Medulla oblongata (tissue), 1 donor: ENCODE results near the gene DAP3.
A peak's percentile ranks its signal among the peaks of the same experiment; 100 is the strongest.
"Not testable (repeated sequence)": the region's sequence is repeated elsewhere in the genome, so short reads cannot be mapped to it uniquely, and the experiment has no call there.

Experiments
- DNase-seq: peaks from one replicate; pipeline ENCODE4 v3.0.0-alpha.2; 2015; ENCODE audit errors: extremely low spot score

DAP3 gene

GRCh38 chr1:155681776-155682175, 7.1 kb upstream of the DAP3 start:
- DNase-seq = no peak

GRCh38 chr1:155687705-155688323, 1.1 kb upstream of the DAP3 start:
- peak; percentile 12 for DNase-seq

GRCh38 chr1:155688324-155689080, 389 bp upstream of the DAP3 start, which contains the start of gene YY1AP1:
YY1AP1 (minus strand) TSS chr1:155688774; CDS start chr1:155680436, 8,338 bp downstream.
- peak; percentile 96 for DNase-seq

GRCh38 chr1:155691992-155692528, 3.2 kb downstream of the DAP3 start:
- DNase-seq = no peak

- no peak for DNase-seq
Measured at GRCh38 chr1:155694167-155694566, 5.3 kb downstream of the DAP3 start.

GRCh38 chr1:155695072-155695471, 6.2 kb downstream of the DAP3 start:
- DNase-seq = no peak

GRCh38 chr1:155695608-155696007, 6.7 kb downstream of the DAP3 start:
- no peak for DNase-seq

- DNase-seq = no peak
Measured at GRCh38 chr1:155696524-155696923, 7.6 kb downstream of the DAP3 start.

- DNase-seq = no peak
Measured at GRCh38 chr1:155697046-155697445, 8.2 kb downstream of the DAP3 start.

- not testable (repeated sequence) for DNase-seq
Measured at GRCh38 chr1:155697616-155698015, 8.7 kb downstream of the DAP3 start.

- DNase-seq = no peak
Measured at GRCh38 chr1:155698382-155699038, 9.6 kb downstream of the DAP3 start.

GRCh38 chr1:155699062-155699461, 10.2 kb downstream of the DAP3 start:
- DNase-seq = not testable (repeated sequence)

GRCh38 chr1:155701675-155702074, 12.8 kb downstream of the DAP3 start:
- DNase-seq = not testable (repeated sequence)

GRCh38 chr1:155703216-155703615, 14.3 kb downstream of the DAP3 start:
- DNase-seq = no peak

- not testable (repeated sequence) for DNase-seq
Measured at GRCh38 chr1:155704414-155704813, 15.5 kb downstream of the DAP3 start.

GRCh38 chr1:155706139-155706538, 17.2 kb downstream of the DAP3 start:
- no peak for DNase-seq

- no peak for DNase-seq
Measured at GRCh38 chr1:155709391-155709790, 20.5 kb downstream of the DAP3 start.

- DNase-seq = not testable (repeated sequence)
Measured at GRCh38 chr1:155711457-155711856, 22.6 kb downstream of the DAP3 start.

GRCh38 chr1:155712636-155713035, 23.7 kb downstream of the DAP3 start:
- DNase-seq = peak; percentile 19

- DNase-seq = no peak
Measured at GRCh38 chr1:155713075-155713474, 24.2 kb downstream of the DAP3 start.

GRCh38 chr1:155715056-155715455, 26.2 kb downstream of the DAP3 start:
- not testable (repeated sequence) for DNase-seq

- DNase-seq = no peak
Measured at GRCh38 chr1:155715777-155716176, 26.9 kb downstream of the DAP3 start.
